ENCODE measurements around the gene SMAD3.

The SMAD3 gene

DNA sequence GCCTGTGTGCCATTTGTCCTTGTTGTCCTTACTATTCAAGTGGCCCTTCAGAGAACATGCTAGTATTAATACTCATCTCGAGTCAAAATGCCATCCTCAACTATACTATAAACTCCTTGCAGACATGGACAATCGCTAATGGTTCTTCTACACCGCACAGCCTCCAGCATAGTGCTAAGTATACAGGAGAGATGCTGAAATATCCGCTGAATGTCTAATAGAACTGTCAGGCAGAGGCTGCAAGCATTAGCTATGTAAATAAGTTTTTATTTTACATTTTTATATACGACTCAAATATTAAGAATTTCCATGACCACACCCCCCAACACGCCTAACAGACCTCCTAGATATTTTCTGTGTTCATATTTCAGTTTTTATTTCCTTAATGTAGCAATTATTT lies 149.7 kb downstream of the SMAD3 start (continued):
- TF ChIP-seq, protein P1, sequence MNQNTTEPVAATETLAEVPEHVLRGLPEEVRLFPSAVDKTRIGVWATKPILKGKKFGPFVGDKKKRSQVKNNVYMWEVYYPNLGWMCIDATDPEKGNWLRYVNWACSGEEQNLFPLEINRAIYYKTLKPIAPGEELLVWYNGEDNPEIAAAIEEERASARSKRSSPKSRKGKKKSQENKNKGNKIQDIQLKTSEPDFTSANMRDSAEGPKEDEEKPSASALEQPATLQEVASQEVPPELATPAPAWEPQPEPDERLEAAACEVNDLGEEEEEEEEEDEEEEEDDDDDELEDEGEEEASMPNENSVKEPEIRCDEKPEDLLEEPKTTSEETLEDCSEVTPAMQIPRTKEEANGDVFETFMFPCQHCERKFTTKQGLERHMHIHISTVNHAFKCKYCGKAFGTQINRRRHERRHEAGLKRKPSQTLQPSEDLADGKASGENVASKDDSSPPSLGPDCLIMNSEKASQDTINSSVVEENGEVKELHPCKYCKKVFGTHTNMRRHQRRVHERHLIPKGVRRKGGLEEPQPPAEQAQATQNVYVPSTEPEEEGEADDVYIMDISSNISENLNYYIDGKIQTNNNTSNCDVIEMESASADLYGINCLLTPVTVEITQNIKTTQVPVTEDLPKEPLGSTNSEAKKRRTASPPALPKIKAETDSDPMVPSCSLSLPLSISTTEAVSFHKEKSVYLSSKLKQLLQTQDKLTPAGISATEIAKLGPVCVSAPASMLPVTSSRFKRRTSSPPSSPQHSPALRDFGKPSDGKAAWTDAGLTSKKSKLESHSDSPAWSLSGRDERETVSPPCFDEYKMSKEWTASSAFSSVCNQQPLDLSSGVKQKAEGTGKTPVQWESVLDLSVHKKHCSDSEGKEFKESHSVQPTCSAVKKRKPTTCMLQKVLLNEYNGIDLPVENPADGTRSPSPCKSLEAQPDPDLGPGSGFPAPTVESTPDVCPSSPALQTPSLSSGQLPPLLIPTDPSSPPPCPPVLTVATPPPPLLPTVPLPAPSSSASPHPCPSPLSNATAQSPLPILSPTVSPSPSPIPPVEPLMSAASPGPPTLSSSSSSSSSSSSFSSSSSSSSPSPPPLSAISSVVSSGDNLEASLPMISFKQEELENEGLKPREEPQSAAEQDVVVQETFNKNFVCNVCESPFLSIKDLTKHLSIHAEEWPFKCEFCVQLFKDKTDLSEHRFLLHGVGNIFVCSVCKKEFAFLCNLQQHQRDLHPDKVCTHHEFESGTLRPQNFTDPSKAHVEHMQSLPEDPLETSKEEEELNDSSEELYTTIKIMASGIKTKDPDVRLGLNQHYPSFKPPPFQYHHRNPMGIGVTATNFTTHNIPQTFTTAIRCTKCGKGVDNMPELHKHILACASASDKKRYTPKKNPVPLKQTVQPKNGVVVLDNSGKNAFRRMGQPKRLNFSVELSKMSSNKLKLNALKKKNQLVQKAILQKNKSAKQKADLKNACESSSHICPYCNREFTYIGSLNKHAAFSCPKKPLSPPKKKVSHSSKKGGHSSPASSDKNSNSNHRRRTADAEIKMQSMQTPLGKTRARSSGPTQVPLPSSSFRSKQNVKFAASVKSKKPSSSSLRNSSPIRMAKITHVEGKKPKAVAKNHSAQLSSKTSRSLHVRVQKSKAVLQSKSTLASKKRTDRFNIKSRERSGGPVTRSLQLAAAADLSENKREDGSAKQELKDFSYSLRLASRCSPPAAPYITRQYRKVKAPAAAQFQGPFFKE (tag by site-specific recombination; IDR thresholded peaks at IDR 0.05; ENCODE audit: borderline replicate concordance): no peak
- TF ChIP-seq TCF7L2 (IDR thresholded peaks at IDR 0.05; ENCODE audit: borderline replicate concordance, low read depth, low read length) (no peak), ZNF624 (tag by site-specific recombination; IDR thresholded peaks at IDR 0.05) (no peak)

DNA sequence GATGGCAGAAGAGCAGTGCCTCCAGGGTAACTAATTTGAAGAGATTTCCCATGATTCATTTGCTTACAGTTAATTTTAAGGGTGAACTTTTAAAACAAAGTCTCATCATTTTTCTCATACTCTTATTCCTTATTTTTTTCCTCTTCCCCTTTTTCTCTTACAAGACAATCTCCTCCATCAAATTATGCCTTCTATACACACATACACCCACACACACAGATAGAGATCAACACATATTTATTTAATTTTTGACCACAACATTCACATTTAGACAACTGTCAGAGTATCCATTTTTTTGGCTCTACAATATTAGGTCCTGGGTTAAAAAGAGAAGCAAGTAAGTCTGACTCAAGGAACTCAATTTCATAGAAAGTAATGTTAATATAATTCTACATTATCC lies 151.5 kb downstream of the SMAD3 start:
- ChIA-PET POLR2A (no interaction called here), CTCF (no interaction called here)
- no peak overlapping the region for H3K27ac ChIP-seq (ENCODE audit: extremely low read depth, low read depth, low read length)
- H3K36me3 ChIP-seq (ENCODE audit: control insufficient read depth in 2 of 2, insufficient read depth in 1 of 2, low read length in 2 of 2): peaks cover 4 to 10% of the 10 kb centered on the region in 2 experiments; a peak in 2 of 3 replicates
- H3K4me3 ChIP-seq (ENCODE audit: low read depth, low read length): no peak overlapping the region
- H3K4me1 ChIP-seq (ENCODE audit: control insufficient read depth, insufficient read depth, low read length): no peaks in the 10 kb centered on the region
- no peaks in the 10 kb centered on the region for H3K9me3 ChIP-seq (ENCODE audit: control insufficient read depth, insufficient read depth, low read depth, low read length)
- no peak for TF ChIP-seq BCL11A (tag by site-specific recombination; IDR thresholded peaks at IDR 0.05; ENCODE audit: low read depth)
- TF ChIP-seq YY2 (tag by site-specific recombination; IDR thresholded peaks at IDR 0.05): no peak
- TF ChIP-seq, protein P2, sequence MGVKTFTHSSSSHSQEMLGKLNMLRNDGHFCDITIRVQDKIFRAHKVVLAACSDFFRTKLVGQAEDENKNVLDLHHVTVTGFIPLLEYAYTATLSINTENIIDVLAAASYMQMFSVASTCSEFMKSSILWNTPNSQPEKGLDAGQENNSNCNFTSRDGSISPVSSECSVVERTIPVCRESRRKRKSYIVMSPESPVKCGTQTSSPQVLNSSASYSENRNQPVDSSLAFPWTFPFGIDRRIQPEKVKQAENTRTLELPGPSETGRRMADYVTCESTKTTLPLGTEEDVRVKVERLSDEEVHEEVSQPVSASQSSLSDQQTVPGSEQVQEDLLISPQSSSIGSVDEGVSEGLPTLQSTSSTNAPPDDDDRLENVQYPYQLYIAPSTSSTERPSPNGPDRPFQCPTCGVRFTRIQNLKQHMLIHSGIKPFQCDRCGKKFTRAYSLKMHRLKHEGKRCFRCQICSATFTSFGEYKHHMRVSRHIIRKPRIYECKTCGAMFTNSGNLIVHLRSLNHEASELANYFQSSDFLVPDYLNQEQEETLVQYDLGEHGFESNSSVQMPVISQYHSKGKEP (tag by site-specific recombination; IDR thresholded peaks at IDR 0.05): no peak
- no peak for TF ChIP-seq SCRT2 (tag by site-specific recombination; IDR thresholded peaks at IDR 0.05)
- TF ChIP-seq, protein P3, sequence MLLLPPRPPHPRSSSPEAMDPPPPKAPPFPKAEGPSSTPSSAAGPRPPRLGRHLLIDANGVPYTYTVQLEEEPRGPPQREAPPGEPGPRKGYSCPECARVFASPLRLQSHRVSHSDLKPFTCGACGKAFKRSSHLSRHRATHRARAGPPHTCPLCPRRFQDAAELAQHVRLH (tag by site-specific recombination; IDR thresholded peaks at IDR 0.05): no peak
- no peak for TF ChIP-seq ZNF544 (tag by site-specific recombination; IDR thresholded peaks at IDR 0.05)
- TF ChIP-seq, protein P4, sequence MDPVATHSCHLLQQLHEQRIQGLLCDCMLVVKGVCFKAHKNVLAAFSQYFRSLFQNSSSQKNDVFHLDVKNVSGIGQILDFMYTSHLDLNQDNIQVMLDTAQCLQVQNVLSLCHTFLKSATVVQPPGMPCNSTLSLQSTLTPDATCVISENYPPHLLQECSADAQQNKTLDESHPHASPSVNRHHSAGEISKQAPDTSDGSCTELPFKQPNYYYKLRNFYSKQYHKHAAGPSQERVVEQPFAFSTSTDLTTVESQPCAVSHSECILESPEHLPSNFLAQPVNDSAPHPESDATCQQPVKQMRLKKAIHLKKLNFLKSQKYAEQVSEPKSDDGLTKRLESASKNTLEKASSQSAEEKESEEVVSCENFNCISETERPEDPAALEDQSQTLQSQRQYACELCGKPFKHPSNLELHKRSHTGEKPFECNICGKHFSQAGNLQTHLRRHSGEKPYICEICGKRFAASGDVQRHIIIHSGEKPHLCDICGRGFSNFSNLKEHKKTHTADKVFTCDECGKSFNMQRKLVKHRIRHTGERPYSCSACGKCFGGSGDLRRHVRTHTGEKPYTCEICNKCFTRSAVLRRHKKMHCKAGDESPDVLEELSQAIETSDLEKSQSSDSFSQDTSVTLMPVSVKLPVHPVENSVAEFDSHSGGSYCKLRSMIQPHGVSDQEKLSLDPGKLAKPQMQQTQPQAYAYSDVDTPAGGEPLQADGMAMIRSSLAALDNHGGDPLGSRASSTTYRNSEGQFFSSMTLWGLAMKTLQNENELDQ (tag by site-specific recombination; IDR thresholded peaks at IDR 0.05; ENCODE audit: low read depth): no peak
- no peak for TF ChIP-seq ZNF837 (tag by site-specific recombination; IDR thresholded peaks at IDR 0.05)
- TF ChIP-seq, protein P5, sequence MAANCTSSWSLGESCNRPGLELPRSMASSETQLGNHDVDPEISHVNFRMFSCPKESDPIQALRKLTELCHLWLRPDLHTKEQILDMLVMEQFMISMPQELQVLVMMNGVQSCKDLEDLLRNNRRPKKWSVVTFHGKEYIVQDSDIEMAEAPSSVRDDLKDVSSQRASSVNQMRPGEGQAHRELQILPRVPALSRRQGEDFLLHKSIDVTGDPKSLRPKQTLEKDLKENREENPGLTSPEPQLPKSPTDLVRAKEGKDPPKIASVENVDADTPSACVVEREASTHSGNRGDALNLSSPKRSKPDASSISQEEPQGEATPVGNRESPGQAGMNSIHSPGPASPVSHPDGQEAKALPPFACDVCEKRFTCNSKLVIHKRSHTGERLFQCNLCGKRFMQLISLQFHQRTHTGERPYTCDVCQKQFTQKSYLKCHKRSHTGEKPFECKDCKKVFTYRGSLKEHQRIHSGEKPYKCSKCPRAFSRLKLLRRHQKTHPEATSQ (tag by site-specific recombination; IDR thresholded peaks at IDR 0.05): no peak
- TF ChIP-seq, protein P6, sequence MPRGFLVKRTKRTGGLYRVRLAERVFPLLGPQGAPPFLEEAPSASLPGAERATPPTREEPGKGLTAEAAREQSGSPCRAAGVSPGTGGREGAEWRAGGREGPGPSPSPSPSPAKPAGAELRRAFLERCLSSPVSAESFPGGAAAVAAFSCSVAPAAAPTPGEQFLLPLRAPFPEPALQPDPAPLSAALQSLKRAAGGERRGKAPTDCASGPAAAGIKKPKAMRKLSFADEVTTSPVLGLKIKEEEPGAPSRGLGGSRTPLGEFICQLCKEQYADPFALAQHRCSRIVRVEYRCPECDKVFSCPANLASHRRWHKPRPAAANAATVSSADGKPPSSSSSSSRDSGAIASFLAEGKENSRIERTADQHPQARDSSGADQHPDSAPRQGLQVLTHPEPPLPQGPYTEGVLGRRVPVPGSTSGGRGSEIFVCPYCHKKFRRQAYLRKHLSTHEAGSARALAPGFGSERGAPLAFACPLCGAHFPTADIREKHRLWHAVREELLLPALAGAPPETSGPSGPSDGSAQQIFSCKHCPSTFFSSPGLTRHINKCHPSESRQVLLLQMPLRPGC (tag by site-specific recombination; IDR thresholded peaks at IDR 0.05): no peak
- no peak for TF ChIP-seq GLI2 (tag by site-specific recombination; IDR thresholded peaks at IDR 0.05; ENCODE audit: borderline replicate concordance, low read depth)
- no peak for TF ChIP-seq ZBTB20 (tag by site-specific recombination; IDR thresholded peaks at IDR 0.05)
- no peak for TF ChIP-seq ZNF121 (tag by site-specific recombination; IDR thresholded peaks at IDR 0.05)
